Natural killer cell (primary cell): Measurements from ENCODE around the gene NPIPA3. TPM values are rescaled to one million over a fixed set of nuclear protein-coding genes. Genes with fewer than 3 reads are reported as not detected.

Experiments
- ATAC-seq, 3 donors: fragments of 150-1000 bp in 2 of 3; fragments of 200-7000 bp in 1 of 3; cut with Tn5 transposase; 1 replicate in 1 of 3; 2 replicates in 2 of 3; pipeline ENCODE4 v1.10.0; 2021; ENCODE audit warnings: mild to moderate bottlenecking in 2 of 3, moderate library complexity in 2 of 3
- DNase-seq, 2 donors: peaks; one replicate each; pipeline versions ENCODE4 v3.0.0 to v3.0.0-alpha.2; 2013 to 2021; ENCODE audit warnings: mixed read lengths in 1 of 2
- H3K27ac ChIP-seq: one replicate; pipeline ENCODE4 v1.5.1; 2013; ENCODE audit warnings: mild to moderate bottlenecking, low read length
- H3K27me3 ChIP-seq: one replicate; pipeline ENCODE4 v1.6.1; 2013; ENCODE audit warnings: low read length; ENCODE audit not compliant: control insufficient read depth, insufficient read depth
- H3K36me3 ChIP-seq: one replicate; pipeline ENCODE4 v1.6.1; 2013; ENCODE audit warnings: low read length; ENCODE audit not compliant: control insufficient read depth, insufficient read depth
- H3K4me1 ChIP-seq: one replicate; pipeline ENCODE4 v1.6.1; 2013; ENCODE audit warnings: low read length; ENCODE audit not compliant: control insufficient read depth, insufficient read depth
- H3K4me3 ChIP-seq: one replicate; pipeline ENCODE4 v1.5.1; 2013; ENCODE audit warnings: low read length
- H3K9me3 ChIP-seq: one replicate; pipeline ENCODE4 v1.6.1; 2013; ENCODE audit warnings: low read length; ENCODE audit not compliant: control insufficient read depth, insufficient read depth
- H3K27ac Mint-ChIP-seq, 2 donors: one replicate each; pipeline ENCODE4 v1.8.0; 2022; ENCODE audit warnings: mild to moderate bottlenecking in 2 of 2, mixed read lengths in 2 of 2, moderate library complexity in 1 of 2
- H3K27me3 Mint-ChIP-seq, 2 donors: one replicate each; pipeline ENCODE4 v1.8.0; 2022; ENCODE audit warnings: low read depth in 2 of 2, mixed read lengths in 2 of 2
- H3K36me3 Mint-ChIP-seq: one replicate; pipeline ENCODE4 v1.8.0; 2022; ENCODE audit warnings: mixed read lengths
- H3K4me1 Mint-ChIP-seq, 2 donors: one replicate each; pipeline ENCODE4 v1.8.0; 2022; ENCODE audit warnings: mixed read lengths in 2 of 2
- H3K4me3 Mint-ChIP-seq: one replicate; pipeline ENCODE4 v1.8.0; 2022; ENCODE audit warnings: mild to moderate bottlenecking, moderate library complexity, mixed read lengths
- H3K9me3 Mint-ChIP-seq, 2 donors: one replicate each; pipeline ENCODE4 v1.8.0; 2022; ENCODE audit warnings: mixed read lengths in 2 of 2
- CTCF ChIP-seq: fragments of 200-600 bp; IDR thresholded peaks from one replicate; pipeline ENCODE4 v1.8.0; 2022; ENCODE audit warnings: antibody characterized with exemption
- WGBS: methylation state at CpG from one replicate; pipeline ENCODE4 v1.1.7; 2013; ENCODE audit warnings: missing lambda C conversion rate; ENCODE audit not compliant: insufficient coverage; 5-methylcytosine and 5-hydroxymethylcytosine counted together
- intact Hi-C: fragments of 100-400 bp; cut with micrococcal nuclease; formaldehyde crosslinking; loops from one replicate; pipeline ENCODE4 v1.14.2; 2022
- total RNA-seq, 4 donors: library from RNA; stranded (reverse); fragments of 120-200 nt in 1 of 4; gene quantifications; one replicate each; pipeline versions ENCODE4 v1.2.3 to v1.2.4, GENCODE V29; 2013 to 2022

The NPIPA3 gene
- total RNA-seq, 3 donors from 2014 or later (not counting 1 experiment from before 2014, with no cell fraction given) = 3.1 TPM; not detected in 2

DNA sequence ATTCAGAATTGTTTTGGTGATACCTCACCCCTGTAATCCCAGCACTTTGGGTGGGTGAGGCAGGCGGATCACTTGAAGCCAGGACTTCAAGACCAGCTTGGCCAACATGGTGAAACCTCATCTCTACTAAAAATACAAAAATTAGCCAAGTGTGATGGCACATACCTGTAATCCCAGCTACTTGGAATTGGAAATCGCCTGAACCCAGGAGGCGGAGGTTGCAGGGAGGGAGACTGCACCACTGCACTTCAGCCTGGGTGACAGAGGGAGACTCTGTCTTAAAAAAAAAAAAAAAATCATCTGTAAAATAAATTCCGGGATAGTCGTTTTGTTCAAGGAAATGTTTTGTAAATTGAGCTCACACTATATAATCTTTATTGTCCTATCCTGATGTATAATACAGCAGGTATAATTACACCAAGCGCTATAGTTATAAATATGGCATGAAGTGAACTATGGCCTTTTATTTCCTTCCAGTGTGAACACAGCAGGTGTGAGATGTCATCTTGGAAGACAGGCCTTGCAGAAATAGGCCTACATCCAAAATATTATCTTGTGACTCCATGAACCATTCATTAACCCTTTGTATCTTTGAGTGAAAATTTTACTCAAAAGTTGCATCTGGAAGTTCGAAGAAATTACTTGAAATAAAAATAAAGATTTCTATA, 34.5 kb upstream of the NPIPA3 start:
- Mint-ChIP-seq H3K27ac (no peak overlapping the region), H3K9me3 (no peaks in the 10 kb centered on the region), H3K36me3 (peaks cover 16% of the 10 kb centered on the region), H3K4me3 (no peak overlapping the region), H3K27me3 (no peaks in the 10 kb centered on the region), H3K4me1 (peaks cover 5 to 6% of the 10 kb centered on the region in 2 donors)
- H3K27me3 ChIP-seq = no peaks in the 10 kb centered on the region
- no peak for TF ChIP-seq CTCF
- 98% methylated on average over 4 of the region's 7 CpGs for WGBS
- intact Hi-C loops = no loop called here
- no peak for ATAC-seq
- H3K9me3 ChIP-seq = no peaks in the 10 kb centered on the region
- peaks cover 45% of the 10 kb centered on the region for H3K36me3 ChIP-seq
- no peak for DNase-seq
- peaks cover 3% of the 10 kb centered on the region for H3K4me1 ChIP-seq
- no peak overlapping the region for H3K27ac ChIP-seq
- H3K4me3 ChIP-seq = no peak overlapping the region

DNA sequence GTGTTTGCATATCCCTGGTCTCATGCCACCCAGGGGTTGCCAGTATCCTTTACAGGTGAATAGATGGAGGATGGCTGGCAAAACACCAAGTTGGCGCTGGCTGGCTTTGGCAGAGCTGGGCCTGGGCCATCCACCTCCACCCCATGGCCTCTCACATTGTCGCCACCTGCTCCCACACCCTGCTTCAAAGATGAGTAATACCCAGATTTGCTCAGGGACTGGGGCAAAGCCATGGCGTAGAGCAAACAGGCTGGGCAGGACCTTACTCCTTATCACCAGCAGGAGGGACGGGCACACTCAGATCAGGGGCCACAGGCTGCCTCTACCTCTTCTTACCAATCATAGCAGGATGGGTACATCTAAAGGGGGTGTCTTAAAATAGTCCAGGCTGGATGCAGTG, 33.4 kb upstream of the NPIPA3 start:
- H3K27ac Mint-ChIP-seq = peak overlapping the region in 1 of 2 donors; percentile 18
- no peak overlapping the region for H3K27ac ChIP-seq
- H3K27me3 ChIP-seq = no peaks in the 10 kb centered on the region
- H3K9me3 ChIP-seq = no peaks in the 10 kb centered on the region
- intact Hi-C loops = no loop called here
- no peak overlapping the region for H3K4me3 Mint-ChIP-seq
- no peak overlapping the region for H3K4me3 ChIP-seq
- H3K36me3 ChIP-seq = peaks cover 39% of the 10 kb centered on the region
- peaks cover 5 to 6% of the 10 kb centered on the region in 2 donors for H3K4me1 Mint-ChIP-seq
- H3K27me3 Mint-ChIP-seq = no peaks in the 10 kb centered on the region
- ATAC-seq (no peak), DNase-seq (no peak)
- H3K36me3 Mint-ChIP-seq = peaks cover 14% of the 10 kb centered on the region
- H3K9me3 Mint-ChIP-seq = no peaks in the 10 kb centered on the region
- no peak for TF ChIP-seq CTCF
- H3K4me1 ChIP-seq = peaks cover 3% of the 10 kb centered on the region
- 91% methylated on average over 4 of the region's 4 CpGs for WGBS

DNA sequence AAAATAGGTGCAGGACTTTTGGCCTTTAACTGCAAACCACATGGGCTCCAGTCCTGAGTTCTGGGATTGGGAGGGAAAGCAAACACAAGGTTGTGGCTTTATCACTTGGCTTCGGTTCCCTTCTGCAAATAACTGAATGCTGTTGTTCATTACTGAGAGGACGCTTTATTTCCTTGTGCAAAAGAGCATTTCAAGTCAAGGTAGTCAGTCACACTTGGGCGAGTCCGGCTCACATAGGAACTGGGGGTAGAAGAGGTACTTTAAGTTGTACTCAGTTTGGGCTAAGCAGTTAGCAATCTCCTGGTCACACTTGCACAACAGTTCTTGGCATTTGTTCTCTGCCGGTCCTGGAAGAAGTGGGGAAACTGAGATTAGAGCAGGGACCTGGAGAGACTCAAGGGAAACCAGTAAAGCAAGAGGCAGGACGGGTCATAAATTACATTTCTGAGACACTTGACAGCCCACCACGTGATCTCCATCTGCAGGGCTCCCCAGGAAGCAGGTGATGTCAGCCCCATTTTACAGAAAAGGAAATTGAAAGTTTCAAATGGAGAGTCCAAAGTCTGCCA, 30.7 kb upstream of the NPIPA3 start:
- H3K9me3 ChIP-seq = no peaks in the 10 kb centered on the region
- TF ChIP-seq CTCF = no peak
- peaks cover 3 to 5% of the 10 kb centered on the region in 2 donors for H3K27me3 Mint-ChIP-seq
- H3K27ac ChIP-seq = no peak overlapping the region
- H3K9me3 Mint-ChIP-seq = no peaks in the 10 kb centered on the region
- H3K27me3 ChIP-seq = no peaks in the 10 kb centered on the region
- peaks cover 5 to 6% of the 10 kb centered on the region in 2 donors for H3K4me1 Mint-ChIP-seq
- H3K4me1 ChIP-seq = peaks cover 3% of the 10 kb centered on the region
- intact Hi-C loops = no loop called here
- no peaks in the 10 kb centered on the region for H3K36me3 Mint-ChIP-seq
- DNase-seq = no peak
- peak overlapping the region in 1 of 2 donors; percentile 6 for H3K27ac Mint-ChIP-seq
- no peak for ATAC-seq
- no peak overlapping the region for H3K4me3 ChIP-seq
- WGBS = 67% methylated on average over 7 of the region's 7 CpGs
- no peak overlapping the region for H3K4me3 Mint-ChIP-seq
- peaks cover 16% of the 10 kb centered on the region for H3K36me3 ChIP-seq
